ENCODE measurements around the gene ADGRG1.
"Not testable (repeated sequence)": the region's sequence is repeated elsewhere in the genome, so short reads cannot be mapped to it uniquely, and the experiment has no call there.

Gene ADGRG1

DNA sequence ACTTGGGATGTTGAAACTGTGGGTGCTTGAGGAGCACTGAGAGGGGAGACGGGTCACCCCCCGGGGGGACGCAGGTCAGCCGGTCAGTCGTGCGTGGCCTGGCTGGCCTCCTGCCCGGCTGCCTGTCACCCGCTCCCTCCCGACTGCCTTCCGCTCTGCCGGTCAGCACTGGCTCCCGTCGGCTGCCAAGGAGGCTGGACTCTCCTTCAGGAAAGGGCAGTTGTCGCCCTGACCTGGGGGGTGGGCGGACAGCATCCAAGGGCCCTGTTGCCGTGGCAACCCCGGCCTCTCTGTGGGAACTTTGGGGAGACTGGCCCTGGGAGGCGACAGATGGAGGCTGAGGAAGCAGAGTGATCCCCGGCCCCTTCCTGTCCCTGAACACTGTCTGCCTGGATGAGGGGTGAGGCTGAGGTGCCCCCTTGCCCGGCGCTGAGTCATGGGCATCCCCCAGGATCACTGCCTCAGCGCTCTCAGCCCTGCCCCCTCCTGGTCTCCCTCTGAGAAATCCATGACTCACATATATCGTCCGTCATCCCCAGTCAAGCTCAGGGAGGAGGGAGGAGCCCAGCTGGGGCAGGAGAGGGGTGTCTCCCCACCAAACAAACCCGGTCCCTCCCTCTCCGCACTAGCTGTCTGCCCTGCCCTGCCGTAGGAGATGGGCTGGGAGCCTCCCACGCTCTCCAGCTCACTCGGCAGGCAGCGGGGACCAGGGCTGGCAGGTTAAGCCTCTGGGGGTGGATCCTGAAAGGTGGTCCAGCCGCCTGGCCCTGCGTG lies at the start of gene ADGRG1:
ADGRG1 (plus strand) TSS at position 623 of the 774 bp plus-strand sequence. CDS start 21,658 bp downstream, outside the sequence.
- peak in 1 of 3 experiments; percentile 18 for DNase-seq (ENCODE audit: low read depth in 3 of 3)

DNA sequence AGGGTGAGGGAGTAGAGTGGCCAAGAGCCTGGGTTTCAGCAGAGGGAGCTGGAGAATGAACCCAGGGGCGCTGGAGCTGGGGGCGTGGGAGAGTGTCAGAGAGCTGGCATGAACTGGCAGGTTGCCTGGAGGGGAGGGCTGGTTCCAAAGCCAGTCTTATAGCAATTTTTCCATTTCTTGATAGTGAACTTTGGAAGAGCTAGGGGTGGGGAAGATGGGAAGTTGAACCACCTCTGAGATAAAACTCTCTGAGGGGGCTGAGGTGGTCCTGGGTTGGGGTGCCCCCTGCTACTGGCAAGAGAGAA lies 49.1 kb upstream of the ADGRG1 start:
- no peak for DNase-seq (ENCODE audit: low read depth in 3 of 3)

DNA sequence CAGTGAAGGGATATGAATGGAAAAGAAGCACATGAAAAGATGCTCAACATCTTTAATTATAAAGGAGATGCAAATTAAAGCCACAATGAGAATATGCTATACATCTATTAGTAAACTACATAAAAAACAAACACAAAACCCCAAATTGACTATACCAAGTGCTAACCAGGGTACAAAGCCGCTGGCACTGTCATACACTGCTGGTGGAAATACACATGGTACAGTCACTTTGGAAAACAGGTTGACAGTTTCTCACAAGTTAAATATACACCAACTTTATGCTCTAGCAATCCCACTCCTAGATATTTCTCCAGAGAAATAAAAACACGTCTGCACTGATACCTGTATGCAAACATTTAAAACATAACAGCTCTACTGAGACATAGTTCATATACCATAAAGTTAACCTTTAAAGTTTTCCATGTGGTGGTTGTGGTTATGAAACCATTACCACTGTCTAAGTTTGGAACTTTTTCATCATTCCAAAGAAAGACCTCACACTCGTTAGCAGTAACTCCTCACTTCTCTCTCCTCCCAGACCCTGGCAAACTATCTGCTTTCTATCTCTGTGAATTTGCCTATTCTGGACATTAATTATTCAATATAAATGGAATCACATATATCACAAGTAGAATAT lies 43.3 kb upstream of the ADGRG1 start:
- no peak for DNase-seq (ENCODE audit: low read depth in 3 of 3)

DNA sequence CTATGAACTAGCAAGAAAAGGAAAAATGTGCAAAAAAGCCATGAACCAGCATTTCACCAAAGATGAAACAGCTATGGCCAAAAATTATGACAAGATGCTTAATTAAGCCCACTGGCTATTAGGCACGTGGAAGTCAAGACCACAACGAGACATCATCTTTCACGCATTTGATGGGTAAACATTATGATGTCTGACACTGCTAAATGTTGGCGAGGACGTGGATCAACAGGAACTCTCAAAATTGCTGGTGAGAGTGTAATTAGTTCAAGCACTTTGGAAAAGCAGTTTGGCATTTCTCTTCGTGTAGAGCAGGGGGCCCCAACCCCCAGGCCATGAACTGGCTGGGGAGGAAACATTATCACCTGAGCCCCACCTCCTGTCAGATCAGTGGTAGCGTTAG lies 39.6 kb upstream of the ADGRG1 start:
- no peak for DNase-seq (ENCODE audit: low read depth in 3 of 3)

DNA sequence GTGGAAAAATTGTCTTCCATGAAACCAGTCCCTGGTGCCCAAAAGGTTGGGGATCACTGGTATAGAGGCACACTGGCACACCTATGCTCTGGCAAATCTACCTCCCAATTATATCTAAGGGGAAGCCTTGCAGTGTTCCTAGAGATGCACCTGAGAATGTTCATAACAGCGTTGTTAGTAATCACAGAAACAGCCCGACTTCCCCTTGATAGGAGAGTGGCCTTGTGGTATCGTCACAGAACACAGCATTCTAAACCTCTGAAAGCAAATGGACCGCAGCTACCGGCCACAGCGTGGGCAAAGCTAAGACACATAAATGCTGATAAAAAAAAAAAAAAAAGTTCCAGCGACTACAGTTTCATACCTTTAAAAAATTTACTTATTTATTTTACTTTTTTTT lies 39.1 kb upstream of the ADGRG1 start:
- DNase-seq (ENCODE audit: low read depth in 3 of 3): no peak

DNA sequence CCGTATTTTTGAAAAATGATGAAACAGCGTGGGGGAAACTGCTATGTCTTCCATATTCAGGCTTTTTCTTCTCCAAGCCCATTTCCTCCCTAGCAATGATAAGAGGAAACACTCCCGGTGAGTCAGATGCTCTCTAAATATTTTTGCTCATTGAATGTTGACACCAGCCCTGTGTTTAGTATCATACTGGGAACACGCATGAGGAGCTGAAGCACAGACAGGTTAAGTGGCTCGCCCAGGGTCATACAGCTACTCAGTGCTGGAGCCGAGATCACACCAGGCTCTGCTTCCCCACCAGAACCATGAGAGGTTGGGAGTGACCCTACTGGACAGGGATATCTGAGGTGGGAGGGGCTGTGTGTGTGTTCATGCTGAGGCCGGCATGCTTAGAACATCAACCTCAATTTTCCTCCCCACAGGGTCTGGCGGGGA lies 37.8 kb upstream of the ADGRG1 start:
- no peak for DNase-seq (ENCODE audit: low read depth in 3 of 3)

DNA sequence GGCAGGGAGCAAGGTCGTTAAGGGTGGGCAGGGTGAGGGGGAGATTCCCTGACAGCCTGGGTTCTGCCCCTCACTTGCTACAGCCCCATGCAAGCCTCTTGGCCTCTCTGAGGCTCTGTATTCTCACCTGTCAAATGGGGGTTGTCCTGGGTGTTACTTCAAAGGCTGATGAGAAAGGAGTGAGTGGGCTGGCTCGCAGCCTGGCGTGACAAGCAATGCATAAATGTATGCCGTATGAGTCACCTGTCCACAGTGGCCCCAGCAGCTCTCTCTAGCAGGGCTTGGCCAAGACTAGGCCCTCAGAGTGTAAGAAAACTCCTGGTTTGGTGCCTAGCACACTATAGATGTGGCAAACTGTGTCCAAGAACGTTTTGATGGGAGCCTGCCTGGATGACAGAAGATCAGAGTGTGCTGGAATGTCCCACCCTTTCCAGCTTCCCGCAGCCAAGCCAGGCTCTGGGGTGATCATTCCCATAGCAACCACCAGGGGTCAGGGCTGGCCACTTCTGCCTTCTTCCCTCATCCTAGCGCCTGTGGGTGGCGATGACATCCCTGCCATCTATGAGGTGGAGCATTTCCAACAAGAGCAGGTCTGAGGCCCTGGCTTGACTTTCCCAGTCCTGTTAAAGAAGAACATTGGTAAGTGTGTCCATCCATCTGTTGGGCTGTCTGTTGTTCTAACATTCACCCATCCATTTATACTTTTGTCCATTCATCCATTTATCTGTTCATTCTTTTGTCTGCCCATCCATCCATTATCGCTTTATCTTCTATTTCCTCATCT lies 37.2 kb upstream of the ADGRG1 start:
- DNase-seq (ENCODE audit: low read depth in 3 of 3): peak in 1 of 3 experiments; percentile 17

DNA sequence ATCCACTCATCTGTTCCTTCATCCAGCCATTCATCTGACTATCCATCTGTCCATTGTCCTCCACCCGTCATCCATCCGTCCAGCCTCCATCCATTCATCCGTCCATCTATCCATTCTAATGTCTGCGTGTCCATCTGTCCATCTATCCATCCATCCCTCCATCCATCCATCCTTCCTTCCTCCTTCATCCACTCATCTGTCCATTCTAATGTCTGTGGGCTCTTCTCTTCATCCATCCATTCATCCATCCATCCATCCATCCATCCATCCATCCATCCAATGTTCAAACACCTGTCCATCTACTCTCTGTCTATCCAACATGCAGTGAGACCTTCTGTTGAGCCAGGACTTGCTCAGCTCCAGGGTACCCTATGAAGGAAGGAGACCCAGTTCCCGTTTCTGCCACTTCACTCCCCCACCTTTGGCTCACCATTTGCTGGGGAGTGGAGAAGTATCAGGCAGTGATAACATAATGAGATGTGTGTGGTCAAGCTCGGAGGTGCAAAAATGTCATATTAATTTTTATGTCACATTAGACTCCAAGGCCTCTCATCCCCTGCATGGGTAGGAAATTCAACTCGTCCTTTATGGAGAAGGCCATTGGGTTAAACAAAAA lies 36.5 kb upstream of the ADGRG1 start:
- DNase-seq (ENCODE audit: low read depth in 3 of 3): no peak

DNA sequence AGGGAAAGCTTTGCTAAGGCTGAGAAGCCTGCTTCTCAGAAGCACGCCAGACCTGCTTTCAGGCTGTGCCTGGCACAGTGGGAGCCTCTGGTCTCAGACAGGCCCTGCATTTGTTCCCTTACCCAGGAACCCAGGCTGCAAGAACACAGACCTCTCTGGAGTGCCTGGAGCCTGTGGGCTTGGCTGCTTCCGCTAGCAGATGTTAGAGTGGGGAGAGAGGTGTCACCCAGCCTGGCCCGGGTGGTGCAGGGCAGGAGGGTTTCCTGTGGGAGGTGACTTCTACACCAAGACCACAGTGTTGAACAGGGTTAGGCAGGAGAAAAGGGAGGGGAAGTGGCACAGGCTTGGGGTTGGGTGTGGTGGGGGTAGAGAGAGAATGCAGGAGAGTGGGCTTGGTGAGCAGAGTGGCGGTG lies 35.8 kb upstream of the ADGRG1 start:
- DNase-seq (ENCODE audit: low read depth in 3 of 3): peak in 1 of 3 experiments; percentile 17

DNA sequence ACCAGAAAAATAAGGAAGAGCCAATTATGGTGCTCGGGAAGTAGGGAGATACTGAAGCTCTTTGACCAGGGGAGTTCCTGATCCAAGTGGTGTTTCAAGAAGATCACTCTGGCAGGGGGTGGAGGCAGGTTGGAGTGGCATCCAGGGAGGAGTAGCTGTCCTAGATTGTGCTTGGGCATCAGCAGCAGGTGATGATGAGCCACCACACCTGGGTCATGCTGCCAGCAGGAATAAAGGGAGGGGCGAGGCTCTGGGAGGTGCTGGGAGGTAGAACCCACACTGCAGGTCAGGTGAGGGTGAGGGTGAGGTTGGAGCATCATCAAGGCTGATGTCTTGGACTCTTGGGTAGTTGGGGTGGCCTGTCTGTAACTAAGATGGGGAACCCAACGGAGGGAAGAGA lies 35.4 kb upstream of the ADGRG1 start:
- DNase-seq (ENCODE audit: low read depth in 3 of 3): no peak

DNA sequence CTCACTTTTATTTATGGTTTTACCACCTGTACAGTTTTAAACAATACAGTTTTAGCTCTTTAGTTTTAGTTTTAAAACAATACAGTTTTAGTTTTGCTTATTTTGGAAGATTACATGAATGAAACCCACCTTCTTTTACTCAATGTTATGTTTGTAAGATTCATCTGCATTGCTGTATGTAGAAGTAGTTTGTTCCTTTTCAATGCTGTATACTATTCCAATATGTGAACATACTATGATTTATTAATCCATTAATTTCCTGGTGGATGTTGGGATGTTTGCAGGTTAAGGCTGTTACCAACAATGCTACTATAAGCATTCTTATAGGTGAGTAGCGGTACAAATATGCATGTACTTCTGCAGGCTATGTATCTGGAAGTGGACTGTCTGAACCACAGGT lies 34.4 kb upstream of the ADGRG1 start:
- no peak for DNase-seq (ENCODE audit: low read depth in 3 of 3)

DNA sequence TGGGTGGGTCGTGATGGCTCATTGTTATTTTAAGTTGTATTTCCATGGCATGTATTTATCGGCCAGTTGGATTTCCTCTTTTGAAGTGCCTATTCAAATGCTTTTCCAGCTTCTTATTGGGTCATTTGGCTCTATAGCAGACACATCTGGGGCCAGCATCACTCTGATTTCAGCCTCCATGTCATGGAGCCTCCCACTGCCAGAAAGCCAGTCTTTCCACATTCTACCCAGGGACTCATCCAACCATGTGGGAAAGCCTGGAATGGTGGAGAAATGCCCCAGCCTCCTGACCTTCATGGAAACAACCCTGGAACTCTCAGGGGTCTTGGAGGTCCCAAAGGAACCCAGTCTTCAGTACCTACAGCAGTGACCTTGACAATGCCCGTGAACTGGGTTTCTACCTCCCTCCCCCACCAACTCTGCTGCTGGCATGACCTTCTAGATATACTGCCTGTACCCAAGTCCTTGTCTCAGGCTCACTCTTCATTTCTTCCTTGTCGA lies 33.8 kb upstream of the ADGRG1 start:
- DNase-seq (ENCODE audit: low read depth in 3 of 3): no peak

DNA sequence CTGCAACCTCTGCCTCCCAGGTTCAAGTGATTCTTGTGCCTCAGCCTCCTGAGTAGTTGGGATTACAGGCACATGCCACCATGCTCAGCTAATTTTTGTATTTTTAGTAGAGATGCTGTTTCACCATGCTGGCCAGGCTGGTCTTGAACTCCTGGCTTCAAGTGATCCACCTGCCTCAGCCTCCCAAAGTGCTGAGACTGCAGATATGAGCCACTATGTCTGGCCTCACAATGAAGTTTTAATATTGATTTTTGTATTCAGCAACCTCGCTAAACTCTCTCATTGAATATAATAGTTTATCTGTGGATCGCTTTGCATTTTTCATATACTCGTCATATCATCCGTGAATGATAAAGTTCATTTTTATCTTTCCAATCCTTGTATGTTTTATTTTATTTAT lies 32.2 kb upstream of the ADGRG1 start:
- not testable (repeated sequence) for DNase-seq (ENCODE audit: low read depth in 3 of 3)

DNA sequence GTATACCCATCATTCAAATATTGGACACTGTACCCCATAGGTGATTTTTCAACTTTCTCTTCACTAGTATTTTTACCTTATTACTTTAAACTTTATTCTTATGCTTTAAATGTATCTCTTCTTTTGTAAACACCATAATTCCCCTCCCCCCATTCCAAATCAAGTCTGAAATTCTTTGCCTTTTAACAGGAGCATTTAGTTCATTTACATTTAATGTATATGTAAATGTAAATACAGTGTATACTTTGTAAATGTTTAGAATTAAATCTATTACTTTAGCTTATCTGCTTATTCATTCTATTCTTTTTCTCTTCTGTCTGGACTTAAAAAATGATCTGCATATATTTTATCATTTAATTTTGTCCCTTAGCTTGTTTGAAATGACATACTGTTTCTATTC lies 30.0 kb upstream of the ADGRG1 start:
- DNase-seq (ENCODE audit: low read depth in 3 of 3): no peak

DNA sequence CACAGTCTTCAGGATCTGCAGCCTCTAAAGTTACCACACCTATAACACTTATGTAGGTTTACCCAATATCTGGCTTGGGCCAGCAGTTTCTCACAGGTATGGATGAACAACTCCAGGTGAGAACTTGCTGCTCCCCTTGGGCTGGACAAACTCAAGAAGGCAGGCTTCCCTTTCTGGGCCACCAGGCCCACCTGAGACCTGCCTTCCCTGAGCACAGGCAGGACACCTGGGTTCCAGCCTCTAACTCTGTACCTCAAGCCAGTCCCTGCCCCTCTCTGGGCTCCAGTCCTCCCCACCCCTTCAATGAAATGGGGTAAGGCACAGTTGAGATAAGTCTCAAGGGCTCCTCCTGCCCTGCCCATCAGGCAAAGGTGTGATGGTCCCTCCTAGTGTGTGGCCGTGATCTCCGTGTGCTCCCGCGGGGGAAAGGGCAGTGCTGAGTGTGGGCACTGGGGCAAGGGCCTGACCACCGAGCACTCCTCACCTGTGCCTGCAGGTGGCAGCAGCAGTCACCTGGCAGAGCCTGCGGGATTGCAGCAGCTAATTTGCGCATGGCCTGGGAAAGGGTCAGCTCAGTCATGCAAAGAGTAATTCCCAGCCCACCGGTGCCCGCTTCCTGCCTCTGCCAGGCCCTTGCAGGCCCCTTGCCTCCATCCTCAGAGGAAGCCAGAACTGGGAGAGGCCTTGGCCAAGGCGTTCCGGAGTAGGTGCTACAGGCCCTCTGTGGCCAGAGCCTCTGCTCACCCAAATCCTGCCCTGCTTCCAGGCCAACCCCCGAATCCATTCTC lies 28.2 kb upstream of the ADGRG1 start:
- DNase-seq (ENCODE audit: low read depth in 3 of 3): no peak

DNA sequence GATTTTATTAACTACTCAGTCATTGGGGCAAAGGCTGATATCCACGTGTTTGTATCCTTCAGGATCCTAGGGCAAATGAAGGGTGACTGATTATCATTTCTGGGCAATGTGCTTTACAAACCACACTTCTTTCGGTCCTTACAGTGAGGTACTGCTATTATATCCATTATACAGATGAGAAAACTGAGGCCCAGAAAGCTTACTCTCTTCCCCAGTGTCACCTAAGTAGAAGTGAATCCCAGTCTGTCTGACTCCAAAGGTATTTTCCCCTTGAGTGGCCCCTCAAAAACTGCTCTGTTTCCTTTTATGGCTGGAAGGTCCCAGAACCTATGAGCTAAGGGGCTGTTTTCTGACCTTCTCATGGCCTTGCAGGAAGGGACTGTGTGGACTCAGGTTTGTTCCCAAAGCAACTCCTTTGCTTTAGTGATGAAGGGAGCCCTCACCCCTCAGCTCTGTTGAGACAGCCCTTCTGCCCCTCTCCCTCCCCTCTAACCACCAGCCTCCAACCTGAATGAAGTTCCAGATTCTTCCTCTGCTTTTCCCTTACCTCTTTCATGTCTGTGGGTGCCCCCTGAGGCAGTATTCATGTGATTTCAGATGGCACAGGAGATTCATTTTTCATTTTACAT lies 27.4 kb upstream of the ADGRG1 start:
- DNase-seq (ENCODE audit: low read depth in 3 of 3): no peak

DNA sequence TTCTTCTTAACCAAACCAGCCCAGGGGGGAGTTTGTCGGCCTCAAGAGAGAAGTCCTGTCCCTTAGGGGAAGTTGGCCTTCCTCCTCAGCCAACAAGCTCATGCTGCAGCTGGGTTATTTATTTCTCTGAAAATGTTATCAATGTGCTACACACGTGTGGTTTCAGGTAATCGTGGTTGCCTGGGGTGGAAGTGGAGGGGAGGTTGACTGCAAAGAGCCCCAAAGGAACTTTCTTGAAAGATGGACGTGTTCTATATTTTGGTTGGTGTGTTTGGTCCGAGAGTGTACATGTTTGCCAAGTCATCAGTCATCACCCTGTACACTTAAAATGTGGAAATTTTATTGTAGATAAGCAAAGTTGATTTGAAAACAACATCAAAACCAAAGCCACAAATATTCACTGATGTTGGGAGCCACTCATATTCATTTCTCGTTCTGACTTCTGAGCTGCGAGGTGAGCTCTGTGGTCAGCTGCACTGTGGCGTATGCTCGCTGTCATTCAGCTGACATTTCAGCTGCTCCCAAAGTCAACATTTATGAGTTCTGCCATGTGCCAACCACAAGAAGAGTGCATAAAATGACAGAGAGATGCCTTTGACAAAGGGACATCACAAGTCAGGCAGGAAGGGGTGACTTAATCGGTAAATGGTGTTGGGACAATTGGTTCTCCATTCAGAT lies 26.5 kb upstream of the ADGRG1 start:
- DNase-seq (ENCODE audit: low read depth in 3 of 3): no peak

DNA sequence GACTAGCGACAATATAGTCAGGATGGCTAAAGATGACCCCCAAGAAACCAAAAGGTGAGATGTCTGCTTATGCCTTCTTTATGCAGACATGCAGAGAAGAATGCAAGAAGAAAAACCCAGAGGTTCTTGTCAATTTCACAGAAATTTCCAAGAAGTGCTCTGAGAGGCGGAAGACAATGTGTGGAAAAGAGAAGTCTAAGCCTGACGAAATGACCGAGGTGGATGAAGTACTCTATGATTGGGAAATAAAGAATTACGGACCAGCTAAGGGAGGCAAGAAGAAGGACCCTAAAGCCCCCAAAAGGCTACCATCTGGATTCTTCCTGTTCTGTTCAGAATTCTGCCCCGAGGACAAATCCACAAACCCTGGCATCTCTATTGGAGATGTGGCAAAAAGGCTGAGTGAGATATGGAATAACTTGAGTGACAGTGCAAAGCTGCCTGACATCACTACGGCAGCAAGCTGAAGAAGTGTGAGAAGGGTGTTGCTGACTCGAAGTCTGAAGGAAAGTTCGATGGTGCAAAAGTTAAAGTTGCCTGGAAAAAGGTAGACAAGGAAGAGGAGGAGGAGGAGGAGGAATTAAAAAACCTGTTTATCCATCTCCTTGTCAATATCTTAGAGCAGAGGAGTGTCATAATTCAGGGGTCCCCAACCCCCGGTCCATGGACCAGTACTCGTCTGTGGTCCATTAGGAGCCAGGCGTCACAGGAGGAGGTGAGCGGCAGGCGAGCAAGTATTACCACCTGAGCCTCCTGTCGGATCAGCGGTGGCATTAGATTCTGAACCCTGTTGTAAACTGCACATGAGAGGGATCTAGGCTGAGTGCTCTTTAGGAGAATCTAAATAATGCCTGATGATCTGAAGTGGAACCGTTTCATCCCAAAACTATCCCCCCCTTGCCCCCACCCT lies 25.1 kb upstream of the ADGRG1 start:
- no peak for DNase-seq (ENCODE audit: low read depth in 3 of 3)

DNA sequence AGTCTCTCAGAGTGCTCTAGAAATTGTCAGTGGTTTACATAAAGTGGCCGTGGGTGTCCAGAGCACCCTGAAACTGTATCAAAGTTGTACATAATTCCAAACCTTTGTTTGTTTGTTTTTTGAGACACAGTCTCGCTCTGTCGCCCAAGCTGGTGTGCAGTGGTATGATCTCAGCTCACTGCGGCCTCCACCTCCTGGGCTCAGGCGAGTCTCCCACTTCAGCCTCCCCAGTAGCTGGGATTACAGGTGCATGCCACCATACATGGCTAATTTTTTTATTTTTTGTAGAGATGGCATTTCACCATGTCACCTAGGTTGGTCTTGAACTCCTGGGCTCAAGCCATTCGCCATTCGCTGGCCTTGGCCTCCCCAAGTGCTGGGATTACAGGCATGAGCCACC lies 24.3 kb upstream of the ADGRG1 start:
- DNase-seq (ENCODE audit: low read depth in 3 of 3): no peak

All from stimulated activated CD4-positive, alpha-beta T cell treated with anti-CD3 and anti-CD28 coated beads, TNF-alpha, amount 100 ng/mL, for 4 hours (primary cell).